HL-60/S4 treated with retinoic acid at 250 ng/mL for 4 days and 3 days (cell line): ENCODE measurements around the gene DUOXA2.
"Not testable (repeated sequence)": the region's sequence is repeated elsewhere in the genome, so short reads cannot be mapped to it uniquely, and the experiment has no call there.

Source experiments
- in situ Hi-C: fragments of 300-500 bp; cut with MboI; formaldehyde crosslinking; loops from 2 replicates; pipeline ENCODE4 v1.7.0; 2022; ENCODE audit warnings: low sequenced_read_pairs

DUOXA2 gene

GRCh38 chr15:45134682-45135604 is 20.8 kb downstream of the DUOXA2 start:
- in situ Hi-C loops: no loop called here

DNA sequence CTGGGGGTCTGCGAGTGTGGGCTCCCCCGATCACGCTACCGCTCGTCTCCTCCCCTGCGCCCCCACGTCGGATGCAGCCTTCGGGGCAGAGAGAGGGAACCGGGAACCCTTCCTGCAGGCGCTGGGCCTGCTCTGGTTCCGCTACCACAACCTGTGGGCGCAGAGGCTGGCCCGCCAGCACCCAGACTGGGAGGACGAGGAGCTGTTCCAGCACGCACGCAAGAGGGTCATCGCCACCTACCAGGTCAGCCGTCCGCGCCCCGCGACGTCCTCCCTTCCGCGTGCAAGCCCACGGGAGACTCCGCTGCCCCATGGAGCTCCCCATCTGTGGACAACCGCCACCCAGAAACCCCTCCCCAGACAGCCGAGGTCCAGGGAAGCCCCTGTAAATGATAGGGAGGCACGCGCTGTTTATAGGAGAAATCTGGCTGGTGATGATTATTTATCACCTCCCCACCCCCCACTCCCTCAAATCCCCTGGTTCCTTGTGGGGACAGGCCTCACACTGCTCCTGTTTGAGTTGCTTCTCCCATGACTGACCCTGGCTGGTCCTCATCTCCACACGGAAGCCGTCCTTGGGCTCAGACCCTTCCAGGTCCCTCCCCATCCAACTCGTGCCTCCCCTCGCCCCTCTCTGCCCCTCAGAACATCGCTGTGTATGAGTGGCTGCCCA is 21.7 kb downstream of the DUOXA2 start:
- in situ Hi-C loops: not testable (repeated sequence)

DNA sequence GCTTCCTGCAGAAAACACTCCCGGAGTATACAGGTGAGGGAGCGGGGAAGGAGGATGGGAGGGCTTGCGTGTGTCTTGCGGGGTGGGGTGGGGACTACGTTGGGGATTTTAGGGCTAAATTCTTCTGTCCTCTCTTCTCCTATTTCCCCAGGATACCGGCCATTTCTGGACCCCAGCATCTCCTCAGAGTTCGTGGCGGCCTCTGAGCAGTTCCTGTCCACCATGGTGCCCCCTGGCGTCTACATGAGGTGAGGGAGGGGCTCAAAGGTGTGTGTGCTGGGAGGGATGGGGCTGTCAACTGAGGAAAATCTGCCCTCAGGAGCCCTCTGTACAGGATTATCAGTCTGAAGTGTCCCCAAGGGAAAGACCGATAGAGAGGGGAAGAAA is 22.2 kb downstream of the DUOXA2 start:
- in situ Hi-C loops: no loop called here

- in situ Hi-C loops: no loop called here
These were observed 23.6 kb downstream of the DUOXA2 start for GRCh38 chr15:45137703-45138102.

GRCh38 chr15:45138814-45139765 is 25.0 kb downstream of the DUOXA2 start:
- in situ Hi-C loops: no loop called here

GRCh38 chr15:45139770-45140169 is 25.6 kb downstream of the DUOXA2 start:
- in situ Hi-C loops: no loop called here

GRCh38 chr15:45140557-45141250 is 26.6 kb downstream of the DUOXA2 start:
- in situ Hi-C loops: no loop called here

GRCh38 chr15:45141386-45141785 is 27.3 kb downstream of the DUOXA2 start:
- in situ Hi-C loops: no loop called here

GRCh38 chr15:45143056-45143455 is 28.9 kb downstream of the DUOXA2 start:
- in situ Hi-C loops: no loop called here

GRCh38 chr15:45143946-45144345 is 29.8 kb downstream of the DUOXA2 start:
- in situ Hi-C loops: no loop called here

DNA sequence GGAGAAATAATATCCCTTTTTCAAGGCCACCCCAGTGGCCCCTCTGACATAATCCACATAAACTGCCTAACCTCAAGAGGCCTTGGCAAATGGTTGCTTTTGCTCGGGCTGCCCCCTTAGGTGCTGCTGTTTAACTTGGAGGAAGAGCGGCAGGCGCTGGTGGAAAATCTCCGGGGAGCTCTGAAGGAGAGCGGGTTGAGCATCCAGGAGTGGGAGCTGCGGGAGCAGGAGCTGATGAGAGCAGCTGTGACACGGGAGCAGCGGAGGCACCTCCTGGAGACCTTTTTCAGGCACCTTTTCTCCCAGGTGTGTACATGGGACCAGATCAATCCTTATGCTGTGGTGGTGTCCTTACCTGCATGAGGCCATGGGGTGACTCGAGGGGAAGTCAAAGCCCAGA is 30.6 kb downstream of the DUOXA2 start:
- in situ Hi-C loops: no loop called here

DNA sequence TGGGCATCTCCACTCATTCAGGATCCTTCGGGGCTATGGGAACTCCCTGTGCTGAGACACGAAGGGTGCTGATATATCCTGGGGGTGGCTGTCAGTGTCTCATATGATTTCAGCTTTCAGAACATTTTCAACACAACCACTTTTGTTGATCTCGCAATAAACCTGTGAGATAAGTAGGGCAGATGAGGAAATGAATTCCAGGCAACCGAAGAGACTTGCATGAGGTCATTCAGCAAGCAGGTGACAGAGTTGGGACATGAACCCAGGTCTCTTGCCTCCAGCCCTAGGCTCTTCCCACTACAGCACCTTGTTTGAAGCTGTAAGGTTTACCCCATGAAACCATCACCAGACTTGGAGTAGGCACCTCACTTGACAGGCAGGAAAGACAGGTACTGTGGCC is 32.3 kb downstream of the DUOXA2 start:
- in situ Hi-C loops: no loop called here

GRCh38 chr15:45147606-45148005 is 33.5 kb downstream of the DUOXA2 start:
- in situ Hi-C loops: no loop called here

DNA sequence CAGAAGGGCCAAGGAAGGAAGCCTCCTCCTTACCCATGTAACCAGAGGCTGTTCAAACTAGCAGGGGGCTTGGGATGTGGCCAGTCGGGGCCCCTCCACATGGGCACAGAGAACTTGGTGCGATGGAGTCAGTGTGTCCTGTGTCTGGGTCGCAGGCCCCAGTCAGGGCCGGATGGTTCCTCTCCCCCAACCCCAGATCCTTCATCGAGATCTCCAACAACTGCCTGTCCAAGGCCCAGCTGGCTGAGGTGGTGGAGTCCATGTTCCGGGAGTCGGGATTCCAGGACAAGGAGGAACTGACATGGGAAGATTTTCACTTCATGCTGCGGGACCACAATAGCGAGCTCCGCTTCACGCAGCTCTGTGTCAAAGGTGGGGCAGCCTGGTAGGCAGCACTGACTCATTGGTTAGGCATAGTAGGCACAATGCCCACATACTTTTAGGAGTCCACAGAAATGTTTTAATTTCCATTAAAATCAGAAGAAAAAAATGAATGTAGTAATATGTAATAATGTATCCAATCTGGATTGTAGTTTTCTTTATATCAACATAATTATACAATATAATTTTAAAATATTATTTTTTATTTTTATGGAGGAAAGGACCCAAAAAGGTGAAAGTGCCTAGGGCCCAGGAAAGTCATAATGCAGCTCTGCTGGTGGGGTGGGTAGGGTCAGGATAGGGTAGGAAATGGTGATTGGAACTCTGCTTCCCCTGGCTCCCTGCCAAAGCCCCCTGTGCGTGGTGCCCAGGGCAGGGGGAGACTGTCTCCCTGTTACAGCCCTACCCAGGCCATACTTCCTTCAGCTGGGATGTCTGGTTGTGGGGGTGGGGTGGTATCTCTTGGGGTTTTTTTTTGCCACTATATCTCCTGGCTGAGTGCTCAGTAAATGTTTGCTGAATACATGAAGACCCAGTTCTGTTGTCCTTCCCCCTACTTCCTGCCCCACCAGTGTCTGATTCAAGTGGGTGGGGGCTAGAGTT is 34.2 kb downstream of the DUOXA2 start:
- in situ Hi-C loops: no loop called here

DNA sequence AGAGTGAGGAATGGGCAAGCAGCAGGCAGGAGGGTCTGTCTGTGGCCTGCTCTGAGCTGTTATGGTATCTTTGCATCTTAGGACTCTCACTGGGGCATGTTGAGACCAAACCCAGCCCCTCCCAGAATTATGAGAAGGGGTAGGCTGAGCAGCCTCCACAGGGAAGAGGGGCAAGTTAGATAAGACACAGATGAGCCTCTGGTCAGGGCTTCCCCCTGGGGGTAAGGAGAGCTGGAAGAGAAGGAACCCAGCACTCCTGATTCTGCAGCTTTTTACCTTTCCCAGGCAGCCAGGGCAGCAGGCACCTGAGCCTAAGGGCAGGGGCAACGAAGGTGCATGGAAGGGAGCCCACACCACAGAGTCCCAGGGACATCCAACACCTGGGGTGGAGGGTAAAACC is 34.9 kb downstream of the DUOXA2 start:
- in situ Hi-C loops: no loop called here

DNA sequence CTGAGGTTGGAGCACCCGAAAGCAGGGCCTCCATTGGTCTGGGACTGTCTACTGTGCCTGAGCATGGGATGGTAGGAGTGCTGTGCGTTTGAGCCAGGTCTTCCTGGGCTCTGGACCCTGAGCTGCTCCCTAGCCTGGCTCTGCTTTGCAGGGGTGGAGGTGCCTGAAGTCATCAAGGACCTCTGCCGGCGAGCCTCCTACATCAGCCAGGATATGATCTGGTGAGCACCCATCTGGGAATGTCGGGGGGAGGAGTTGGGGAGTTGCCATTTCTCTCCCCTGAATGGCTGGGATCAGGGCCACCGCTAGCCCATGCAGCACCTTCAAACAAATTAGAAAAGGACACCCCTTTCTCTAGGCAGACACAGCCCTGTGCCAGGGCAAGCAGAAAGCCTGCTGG is 36.4 kb downstream of the DUOXA2 start:
- in situ Hi-C loops: no loop called here

DNA sequence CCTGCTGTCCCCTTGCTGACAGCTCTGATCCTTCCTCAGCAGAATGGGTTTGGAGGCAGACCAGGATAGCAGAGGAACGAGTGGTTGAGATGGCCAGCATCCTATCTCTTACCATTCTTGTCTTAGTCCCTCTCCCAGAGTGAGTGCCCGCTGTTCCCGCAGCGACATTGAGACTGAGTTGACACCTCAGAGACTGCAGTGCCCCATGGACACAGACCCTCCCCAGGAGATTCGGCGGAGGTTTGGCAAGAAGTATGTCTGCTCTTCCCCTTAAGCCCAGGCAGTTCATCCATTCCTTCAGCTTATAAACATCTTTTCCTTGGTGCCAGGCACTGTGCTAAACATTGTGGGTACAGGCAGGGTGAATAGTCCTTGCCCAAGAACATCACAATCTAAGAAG is 36.9 kb downstream of the DUOXA2 start:
- in situ Hi-C loops: no loop called here

DNA sequence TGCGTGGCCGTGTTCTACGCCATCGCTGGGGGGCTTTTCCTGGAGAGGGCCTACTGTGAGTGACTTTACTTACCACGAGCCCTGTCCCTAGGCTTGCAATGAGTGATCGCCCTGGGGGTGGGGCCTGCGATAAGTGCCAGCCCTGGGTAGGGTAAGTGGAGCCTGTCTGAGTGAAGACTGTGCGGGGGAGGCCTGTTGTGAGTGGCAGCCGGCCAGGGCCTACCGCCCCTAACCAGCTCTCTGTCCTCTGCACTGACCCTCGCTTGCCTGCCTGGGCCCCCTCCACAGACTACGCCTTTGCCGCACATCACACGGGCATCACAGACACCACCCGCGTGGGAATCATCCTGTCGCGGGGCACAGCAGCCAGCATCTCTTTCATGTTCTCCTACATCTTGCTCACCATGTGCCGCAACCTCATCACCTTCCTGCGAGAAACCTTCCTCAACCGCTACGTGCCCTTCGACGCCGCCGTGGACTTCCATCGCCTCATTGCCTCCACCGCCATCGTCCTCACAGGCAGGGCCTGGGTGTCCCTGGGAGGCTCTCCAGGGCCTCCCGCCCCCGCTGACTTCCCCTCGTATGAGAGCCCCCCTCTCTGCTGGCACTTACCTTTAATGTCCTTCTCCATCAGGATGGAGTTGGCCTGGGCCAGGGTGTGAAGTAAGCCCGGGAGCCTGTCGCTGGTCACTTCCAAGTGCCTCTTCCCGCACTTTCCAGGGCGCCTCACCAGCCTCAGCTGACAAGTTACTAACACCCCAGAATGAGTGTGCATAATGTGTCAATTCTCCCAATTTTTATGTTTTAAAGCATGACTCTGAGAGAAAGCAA is 38.1 kb downstream of the DUOXA2 start:
- in situ Hi-C loops: no loop called here

DNA sequence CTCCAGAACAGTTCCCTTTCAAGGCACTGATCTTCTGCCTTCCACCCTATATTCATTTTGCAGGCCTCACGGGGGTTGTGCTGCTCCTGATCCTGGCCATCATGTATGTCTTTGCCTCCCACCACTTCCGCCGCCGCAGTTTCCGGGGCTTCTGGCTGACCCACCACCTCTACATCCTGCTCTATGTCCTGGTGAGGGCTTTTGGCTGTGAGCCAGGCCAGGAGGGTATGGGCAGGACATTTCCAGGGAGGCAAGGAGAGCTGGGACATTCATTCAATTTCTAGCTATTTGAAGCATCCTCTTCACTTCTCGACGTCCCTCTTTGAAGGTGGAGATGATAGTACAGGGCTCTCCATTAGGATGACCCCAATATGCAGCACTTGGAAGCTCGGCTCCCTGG is 41.6 kb downstream of the DUOXA2 start:
- in situ Hi-C loops: no loop called here
